Right lobe of liver (tissue), 4 donors: ENCODE data around the gene POLR2B.

Source experiments
- POLR2A ChIP-seq: fragments of 450-650 bp; IDR thresholded peaks from one replicate; pipeline ENCODE4 v1.6.1; 2017; ENCODE audit warnings: antibody characterized with exemption, mild to moderate bottlenecking
- TF ChIP-seq, protein P1 (sequence below), 4 donors: fragments of 200-600 bp in 3 of 4; fragments of 450-650 bp in 1 of 4; IDR thresholded peaks; one replicate each; pipeline versions ENCODE4 v1.5.1 to v1.8.0; 2016 to 2022; ENCODE audit warnings: antibody characterized with exemption in 4 of 4, mild to moderate bottlenecking in 2 of 4
- donor health status: DM: no; HTN: no; CAD: no.
- donor health status: DM: no; HTN: no; CAD: no.
- donor health status: DM: no; HTN: yes; CAD: no.

DNA sequence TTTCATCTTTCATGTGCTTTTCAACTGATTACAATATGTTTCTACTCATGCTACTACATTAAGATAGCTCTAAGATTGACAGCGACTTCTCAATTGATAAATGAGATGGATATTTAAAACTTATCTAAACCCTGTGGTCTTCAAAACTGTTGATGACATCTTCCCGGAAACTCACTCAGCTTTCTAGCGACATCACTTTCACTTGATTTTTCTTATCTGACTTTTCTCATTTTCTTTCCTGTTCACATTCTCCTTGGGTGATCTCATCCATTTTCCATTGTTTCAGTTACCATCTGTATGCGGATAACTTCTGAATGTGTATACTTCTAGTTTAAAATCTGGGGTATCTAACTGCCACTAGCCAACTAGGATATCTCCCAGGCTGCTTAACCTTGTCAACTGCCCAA is 3.1 kb downstream of the POLR2B start:
- TF ChIP-seq, protein P1, sequence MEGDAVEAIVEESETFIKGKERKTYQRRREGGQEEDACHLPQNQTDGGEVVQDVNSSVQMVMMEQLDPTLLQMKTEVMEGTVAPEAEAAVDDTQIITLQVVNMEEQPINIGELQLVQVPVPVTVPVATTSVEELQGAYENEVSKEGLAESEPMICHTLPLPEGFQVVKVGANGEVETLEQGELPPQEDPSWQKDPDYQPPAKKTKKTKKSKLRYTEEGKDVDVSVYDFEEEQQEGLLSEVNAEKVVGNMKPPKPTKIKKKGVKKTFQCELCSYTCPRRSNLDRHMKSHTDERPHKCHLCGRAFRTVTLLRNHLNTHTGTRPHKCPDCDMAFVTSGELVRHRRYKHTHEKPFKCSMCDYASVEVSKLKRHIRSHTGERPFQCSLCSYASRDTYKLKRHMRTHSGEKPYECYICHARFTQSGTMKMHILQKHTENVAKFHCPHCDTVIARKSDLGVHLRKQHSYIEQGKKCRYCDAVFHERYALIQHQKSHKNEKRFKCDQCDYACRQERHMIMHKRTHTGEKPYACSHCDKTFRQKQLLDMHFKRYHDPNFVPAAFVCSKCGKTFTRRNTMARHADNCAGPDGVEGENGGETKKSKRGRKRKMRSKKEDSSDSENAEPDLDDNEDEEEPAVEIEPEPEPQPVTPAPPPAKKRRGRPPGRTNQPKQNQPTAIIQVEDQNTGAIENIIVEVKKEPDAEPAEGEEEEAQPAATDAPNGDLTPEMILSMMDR (IDR thresholded peaks at IDR 0.05): no peak
- no peak for TF ChIP-seq POLR2A
